GM23248 (cell line): ENCODE measurements around the gene AP2S1. TPM values are rescaled to one million over a fixed set of nuclear protein-coding genes. Genes with fewer than 3 reads are reported as not detected.
A peak's percentile ranks its signal among the peaks of the same experiment; 100 is the strongest.
"Not testable (repeated sequence)": the region's sequence is repeated elsewhere in the genome, so short reads cannot be mapped to it uniquely, and the experiment has no call there.

Experiments
- DNase-seq: peaks from one replicate; pipeline ENCODE4 v3.0.0-alpha.2; 2015
- H2AFZ ChIP-seq: fragments of 200-600 bp; sonication (generic); 2 replicates; pipeline ENCODE4 v1.6.1; 2016; ENCODE audit warnings: antibody characterized with exemption
- H3F3A ChIP-seq: fragments of 200-600 bp; sonication (generic); 2 replicates; pipeline ENCODE4 v1.6.1; 2016; ENCODE audit warnings: mild to moderate bottlenecking, antibody characterized with exemption, mixed run types; ENCODE audit not compliant: insufficient read depth
- H3K27ac ChIP-seq: fragments of 200-600 bp; sonication (generic); 2 replicates; pipeline ENCODE4 v1.5.1; 2016; ENCODE audit warnings: mild to moderate bottlenecking
- H3K27me3 ChIP-seq: fragments of 200-600 bp; sonication (generic); replicated peaks from 2 replicates; pipeline ENCODE4 v1.6.1; 2016; ENCODE audit warnings: mild to moderate bottlenecking; ENCODE audit not compliant: insufficient read depth
- H3K36me3 ChIP-seq: fragments of 200-600 bp; sonication (generic); 2 replicates; pipeline ENCODE4 v1.6.1; 2016; ENCODE audit warnings: low read depth, mild to moderate bottlenecking
- H3K4me1 ChIP-seq: fragments of 200-600 bp; sonication (generic); 2 replicates; pipeline ENCODE4 v1.6.1; 2016; ENCODE audit warnings: mild to moderate bottlenecking; ENCODE audit not compliant: insufficient read depth
- H3K4me2 ChIP-seq: fragments of 200-600 bp; sonication (generic); one replicate; pipeline ENCODE4 v1.6.1; 2016; ENCODE audit warnings: mild to moderate bottlenecking; ENCODE audit not compliant: unreplicated experiment
- H3K4me3 ChIP-seq: fragments of 200-600 bp; sonication (generic); 2 replicates; pipeline ENCODE4 v1.5.1; 2016; ENCODE audit warnings: mild to moderate bottlenecking
- H3K79me2 ChIP-seq: fragments of 200-600 bp; sonication (generic); 2 replicates; pipeline ENCODE4 v1.6.1; 2016; ENCODE audit warnings: mild to moderate bottlenecking; ENCODE audit not compliant: insufficient read depth
- H3K9ac ChIP-seq: fragments of 200-600 bp; sonication (generic); 2 replicates; pipeline ENCODE4 v1.6.1; 2016; ENCODE audit warnings: mild to moderate bottlenecking
- H3K9me2 ChIP-seq: fragments of 200-600 bp; sonication (generic); 2 replicates; pipeline ENCODE4 v1.6.1; 2016; ENCODE audit warnings: mixed run types, mild to moderate bottlenecking, moderate library complexity; ENCODE audit not compliant: insufficient read depth
- H3K9me3 ChIP-seq: fragments of 200-600 bp; sonication (generic); one replicate; pipeline ENCODE4 v1.6.1; 2017; ENCODE audit warnings: low read depth
- H4K20me1 ChIP-seq: fragments of 200-600 bp; sonication (generic); 2 replicates; pipeline ENCODE4 v1.6.0; 2016; ENCODE audit not compliant: insufficient read depth
- EZH2 ChIP-seq: fragments of 200-600 bp; sonication (generic); IDR thresholded peaks from 2 replicates; pipeline ENCODE4 v1.6.1; 2018; ENCODE audit warnings: antibody characterized with exemption, mild to moderate bottlenecking; ENCODE audit not compliant: insufficient read depth, poor library complexity, severe bottlenecking
- EZH2phosphoT487 ChIP-seq: fragments of 200-600 bp; sonication (generic); IDR thresholded peaks from 2 replicates; pipeline ENCODE4 v1.6.1; 2018; ENCODE audit warnings: antibody characterized with exemption, moderate library complexity, mild to moderate bottlenecking, low read depth; ENCODE audit not compliant: insufficient read depth
- WGBS, 2 experiments: methylation state at CpG; one replicate each; pipeline ENCODE4 v1.1.6; 2015 to 2017; ENCODE audit warnings: low lambda C conversion rate in 2 of 2, low coverage in 1 of 2; ENCODE audit errors: missing lambda C conversion rate in 2 of 2; 5-methylcytosine and 5-hydroxymethylcytosine counted together
- in situ Hi-C: fragments of 300-500 bp; cut with MboI; formaldehyde crosslinking; loops from 2 replicates; pipeline ENCODE4 v1.15.0; 2020
- polyA plus RNA-seq: library from polyadenylated mRNA; unstranded; fragments of >200 nt; fragmentation: Nextera tagmentation; extraction: Ambion mirVana; gene quantifications from 2 replicates; pipeline ENCODE4 v1.2.1, GENCODE V29; 2016
- total RNA-seq: library from RNA; depleted of rRNA; stranded (reverse); fragments of >200 nt; shearing (Covaris generic); gene quantifications from 2 replicates; pipeline ENCODE4 v1.2.3, GENCODE V29; 2014

The AP2S1 gene
- total and polyA plus RNA-seq, 2 experiments from 2014 or later, result 231 to 584 TPM

GRCh38 chr19:46885411-46885810, 34.8 kb upstream of the AP2S1 start:
- peaks cover 16% of the 10 kb centered on the region for H3K4me1 ChIP-seq
- H3K9ac ChIP-seq, result no peak overlapping the region
- peaks cover 31% of the 10 kb centered on the region; the same call in 1 of the 2 replicates for H3F3A ChIP-seq
- H3K4me2 ChIP-seq, result no peak overlapping the region
- no peaks in the 10 kb centered on the region for H4K20me1 ChIP-seq
- H3K9me2 ChIP-seq, result no peaks in the 10 kb centered on the region
- TF ChIP-seq EZH2 (no peak), EZH2phosphoT487 (no peak)
- H3K4me3 ChIP-seq, result no peak overlapping the region
- no peaks in the 10 kb centered on the region for H3K36me3 ChIP-seq
- H3K9me3 ChIP-seq, result no peaks in the 10 kb centered on the region
- no peak overlapping the region for H3K27ac ChIP-seq
- peaks cover 98% of the 10 kb centered on the region for H3K79me2 ChIP-seq
- in situ Hi-C loops, result no loop called here
- 98 to 100% methylated on average over 2 of the region's 2 CpGs for WGBS, 2 experiments
- H2AFZ ChIP-seq, result no peak overlapping the region
- H3K27me3 ChIP-seq, result no peaks in the 10 kb centered on the region
- no peak for DNase-seq

GRCh38 chr19:46882751-46883150, 32.1 kb upstream of the AP2S1 start:
- H4K20me1 ChIP-seq, H3K4me3 ChIP-seq, H3K27ac ChIP-seq, H3K9me3 ChIP-seq, DNase-seq, in situ Hi-C loops, H2AFZ ChIP-seq, H3K9ac ChIP-seq, H3K9me2 ChIP-seq, H3K27me3 ChIP-seq, H3K36me3 ChIP-seq, H3K4me2 ChIP-seq: not testable (repeated sequence)
- Histone ChIP-seq H3K4me1 (peaks cover 34% of the 10 kb centered on the region), H3F3A (peaks cover 42% of the 10 kb centered on the region), H3K79me2 (peaks cover 90% of the 10 kb centered on the region)
- WGBS, 2 experiments, result 60 to 65% methylated on average over 4 of the region's 4 CpGs

DNA sequence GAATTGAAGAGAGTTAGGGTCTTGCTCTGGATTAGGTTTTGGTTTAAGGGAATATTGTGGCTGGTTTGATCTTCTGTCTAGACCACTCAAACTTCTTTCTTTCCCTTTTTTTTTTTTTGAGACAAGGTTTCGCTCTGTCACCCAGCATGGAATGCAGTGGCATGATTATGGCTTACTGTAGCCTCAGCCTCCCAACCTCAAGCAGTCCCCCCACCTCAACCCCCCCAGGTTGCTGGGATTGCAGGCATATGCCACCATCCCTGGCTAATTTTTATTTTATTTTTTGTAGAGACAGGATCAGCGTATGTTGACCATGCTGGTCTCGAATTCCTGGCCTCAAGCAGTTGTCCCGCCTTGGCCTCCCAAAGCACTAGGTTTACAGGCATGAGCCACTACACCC, 31.4 kb upstream of the AP2S1 start:
- WGBS, 2 experiments, result 86 to 99% methylated on average over 4 of the region's 4 CpGs

DNA sequence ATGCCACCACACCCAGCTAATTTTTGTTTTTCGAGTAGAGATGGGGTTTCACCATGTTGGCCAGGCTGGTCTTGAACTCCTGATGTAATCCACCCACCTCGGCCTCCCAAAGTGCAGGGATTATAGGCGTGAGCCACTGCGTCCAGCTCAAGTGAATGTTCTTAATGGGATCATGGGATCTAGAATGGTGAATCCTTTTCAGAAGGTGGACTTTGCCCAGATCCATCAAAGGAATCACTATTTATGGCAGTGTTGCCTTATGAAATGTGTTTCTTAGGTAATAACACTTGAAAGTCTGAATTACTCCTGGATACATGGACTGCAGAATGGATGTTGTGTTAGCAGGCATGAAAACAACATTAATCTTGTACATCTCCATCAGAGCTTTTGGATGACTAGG, 30.4 kb upstream of the AP2S1 start:
- no peak for DNase-seq
- in situ Hi-C loops, result no loop called here
- Histone ChIP-seq H2AFZ (no peak overlapping the region), H4K20me1 (no peaks in the 10 kb centered on the region), H3K9ac (no peak overlapping the region), H3K27me3 (no peaks in the 10 kb centered on the region), H3F3A (peaks cover 25% of the 10 kb centered on the region), H3K27ac (peak overlapping the region; percentile 55; the same call in 1 of the 2 replicates), H3K9me2 (no peaks in the 10 kb centered on the region), H3K4me1 (peaks cover 26% of the 10 kb centered on the region), H3K4me3 (no peak overlapping the region), H3K36me3 (no peaks in the 10 kb centered on the region), H3K9me3 (no peaks in the 10 kb centered on the region), H3K79me2 (peaks cover 90% of the 10 kb centered on the region), H3K4me2 (no peak overlapping the region)
- WGBS, 2 experiments, result 91 to 98% methylated on average over 4 of the region's 4 CpGs
- TF ChIP-seq EZH2phosphoT487, result no peak
- no peak for TF ChIP-seq EZH2

More for the DNA sequence above, 31.4 kb upstream of the AP2S1 start:
- Histone ChIP-seq H3K27ac (no peak overlapping the region), H2AFZ (no peak overlapping the region), H4K20me1 (no peaks in the 10 kb centered on the region), H3K79me2 (peaks cover 90% of the 10 kb centered on the region), H3K9me2 (no peaks in the 10 kb centered on the region), H3K4me1 (peaks cover 34% of the 10 kb centered on the region), H3K36me3 (no peaks in the 10 kb centered on the region), H3K9ac (no peak overlapping the region), H3K9me3 (no peaks in the 10 kb centered on the region), H3K27me3 (no peaks in the 10 kb centered on the region), H3F3A (peaks cover 35% of the 10 kb centered on the region), H3K4me2 (no peak overlapping the region), H3K4me3 (no peak overlapping the region)
- TF ChIP-seq EZH2 (no peak), EZH2phosphoT487 (no peak)
- in situ Hi-C loops, result no loop called here
- no peak for DNase-seq

DNA sequence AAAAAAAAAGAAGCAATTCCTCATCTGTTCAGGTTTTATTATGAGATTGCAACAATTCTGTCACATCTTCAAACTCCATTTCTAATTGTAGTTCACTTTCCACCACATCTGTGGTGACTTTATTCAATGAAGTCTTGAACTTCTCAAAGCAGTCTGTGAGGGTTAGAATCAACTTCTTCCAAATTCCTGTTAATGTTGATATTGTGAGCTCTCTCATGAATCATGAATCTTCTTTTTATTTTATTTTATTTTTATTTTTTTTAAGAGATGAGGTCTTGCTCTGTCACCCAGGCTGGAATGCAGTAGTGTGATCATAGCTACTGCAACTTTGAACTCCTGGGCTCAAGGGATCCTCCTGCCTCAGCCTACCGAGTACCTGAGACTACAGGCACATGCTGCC, 29.8 kb upstream of the AP2S1 start:
- H3K9ac ChIP-seq, result no peak overlapping the region
- H3K4me2 ChIP-seq, result no peak overlapping the region
- TF ChIP-seq EZH2phosphoT487 (no peak), EZH2 (no peak)
- no peaks in the 10 kb centered on the region for H3K36me3 ChIP-seq
- no peak overlapping the region for H3K4me3 ChIP-seq
- no peaks in the 10 kb centered on the region for H3K27me3 ChIP-seq
- H4K20me1 ChIP-seq, result no peaks in the 10 kb centered on the region
- peaks cover 24% of the 10 kb centered on the region for H3K4me1 ChIP-seq
- no peak overlapping the region for H2AFZ ChIP-seq
- peaks cover 24% of the 10 kb centered on the region for H3F3A ChIP-seq
- H3K79me2 ChIP-seq, result peaks cover 90% of the 10 kb centered on the region
- in situ Hi-C loops, result no loop called here
- no peaks in the 10 kb centered on the region for H3K9me3 ChIP-seq
- peak overlapping the region; percentile 55 for H3K27ac ChIP-seq
- DNase-seq, result peak; percentile 46
- H3K9me2 ChIP-seq, result no peaks in the 10 kb centered on the region
- WGBS, 2 experiments, result 100% methylated on average over 1 of the region's 1 CpG
